ENCODE measurements around the gene CBLN4. TPM values are rescaled to one million over a fixed set of nuclear protein-coding genes. Genes with fewer than 3 reads are reported as not detected.

CBLN4 gene
- total and polyA plus RNA-seq, 2 of the 8 experiments (the other 6 are each of a cell fraction or from before 2014, with no cell fraction given) = 0.03 to 0.13 TPM

GRCh38 chr20:55974491-55975202 lies 30.7 kb downstream of the CBLN4 start (continued):
- TF ChIP-seq TEAD4 (IDR thresholded peaks at IDR 0.05; ENCODE audit: low read depth, low read length) = no peak
- no peak for TF ChIP-seq HDAC2 (IDR thresholded peaks at IDR 0.05; ENCODE audit: borderline replicate concordance in 1 of 2, low read depth in 2 of 2, low read length in 2 of 2)

All from H1 (cell line).